Endodermal cell (in vitro differentiated cells): ENCODE measurements around the gene PXDC1. TPM values are rescaled to one million over a fixed set of nuclear protein-coding genes. Genes with fewer than 3 reads are reported as not detected.

Source experiments
- DNase-seq: peaks from one replicate; pipeline ENCODE4 v3.0.0-alpha.2; 2017
- H3K27ac ChIP-seq: 2 replicates; pipeline ENCODE4 v1.5.1; 2013; ENCODE audit warnings: mild to moderate bottlenecking, low read depth, low read length, moderate library complexity
- H3K27me3 ChIP-seq: 2 replicates; pipeline ENCODE4 v1.6.1; 2013; ENCODE audit warnings: mild to moderate bottlenecking, low read length, moderate library complexity; ENCODE audit not compliant: insufficient read depth, control insufficient read depth, poor library complexity, severe bottlenecking
- H3K36me3 ChIP-seq: 2 replicates; pipeline ENCODE4 v1.7.0; 2013; ENCODE audit warnings: mild to moderate bottlenecking, low read length, moderate library complexity; ENCODE audit not compliant: control insufficient read depth, insufficient read depth
- H3K4me1 ChIP-seq: one replicate; pipeline ENCODE4 v1.7.0; 2013; ENCODE audit warnings: low read length; ENCODE audit not compliant: control insufficient read depth, insufficient read depth
- H3K4me3 ChIP-seq: 2 replicates; pipeline ENCODE4 v1.5.1; 2013; ENCODE audit warnings: mild to moderate bottlenecking, low read length, moderate library complexity
- H3K9ac ChIP-seq: 2 replicates; pipeline ENCODE4 v1.6.1; 2013; ENCODE audit warnings: mild to moderate bottlenecking, low read length, moderate library complexity; ENCODE audit not compliant: poor library complexity, severe bottlenecking; ENCODE audit errors: extremely low read depth
- H3K9me3 ChIP-seq: 2 replicates; pipeline ENCODE4 v1.6.1; 2013; ENCODE audit warnings: mild to moderate bottlenecking, low read length, moderate library complexity; ENCODE audit not compliant: control insufficient read depth
- H3K27ac Mint-ChIP-seq: 2 replicates; pipeline ENCODE4 v1.8.0; 2020; ENCODE audit warnings: mixed read lengths
- H3K27me3 Mint-ChIP-seq: 2 replicates; pipeline ENCODE4 v1.8.0; 2021; ENCODE audit warnings: mild to moderate bottlenecking, mixed read lengths; ENCODE audit not compliant: insufficient read depth
- H3K36me3 Mint-ChIP-seq: 2 replicates; pipeline ENCODE4 v1.8.0; 2020; ENCODE audit warnings: low read depth, mixed read lengths
- H3K4me1 Mint-ChIP-seq: 2 replicates; pipeline ENCODE4 v1.8.0; 2020; ENCODE audit warnings: mixed read lengths
- H3K4me3 Mint-ChIP-seq: 2 replicates; pipeline ENCODE4 v1.8.0; 2020; ENCODE audit warnings: mild to moderate bottlenecking, moderate library complexity, mixed read lengths
- H3K9me3 Mint-ChIP-seq: 2 replicates; pipeline ENCODE4 v1.8.0; 2020; ENCODE audit warnings: mild to moderate bottlenecking, mixed read lengths
- CTCF ChIP-seq: fragments of 200-600 bp; sonication (generic); conservative IDR thresholded peaks from 2 replicates; pipeline ENCODE4 v1.5.0; 2021; ENCODE audit warnings: antibody characterized with exemption, mild to moderate bottlenecking
- WGBS, 2 experiments: methylation state at CpG; one replicate each; pipeline versions ENCODE4 v1.1.5 to v1.1.7; 2013; ENCODE audit warnings: missing lambda C conversion rate in 2 of 2, mixed read lengths in 1 of 2; ENCODE audit not compliant: insufficient coverage in 1 of 2, insufficient read length in 1 of 2; 5-methylcytosine and 5-hydroxymethylcytosine counted together
- total RNA-seq, 2 donors: library from RNA; stranded (reverse); fragmentation: NEBNext Ultra II Directional in 1 of 2; extraction: Animal tissue kit (Norgen Biotek cat#: 25700) in 1 of 2; gene quantifications; 2 replicates in 1 of 2; 3 replicates in 1 of 2; pipeline ENCODE4 v1.2.1, GENCODE V29; 2021

The PXDC1 gene
- total RNA-seq, 2 donors from 2014 or later, result 3.3 to 4.6 TPM

- Histone ChIP-seq H3K36me3 (no peaks in the 10 kb centered on the region), H3K9me3 (peaks cover 13% of the 10 kb centered on the region), H3K27me3 (no peaks in the 10 kb centered on the region), H3K4me1 (no peaks in the 10 kb centered on the region), H3K9ac (no peak overlapping the region), H3K27ac (no peak overlapping the region), H3K4me3 (no peak overlapping the region)
- Mint-ChIP-seq H3K27me3 (no peaks in the 10 kb centered on the region), H3K36me3 (no peaks in the 10 kb centered on the region), H3K4me3 (no peak overlapping the region), H3K4me1 (no peaks in the 10 kb centered on the region), H3K27ac (no peak overlapping the region), H3K9me3 (peaks cover 19% of the 10 kb centered on the region)
- 83 to 94% methylated on average over 2 to 3 of the region's 3 CpGs for WGBS, 2 experiments
- DNase-seq, result no peak
- TF ChIP-seq CTCF, result no peak
Measured at GRCh38 chr6:3699231-3699630, 52.3 kb downstream of the PXDC1 start.

DNA sequence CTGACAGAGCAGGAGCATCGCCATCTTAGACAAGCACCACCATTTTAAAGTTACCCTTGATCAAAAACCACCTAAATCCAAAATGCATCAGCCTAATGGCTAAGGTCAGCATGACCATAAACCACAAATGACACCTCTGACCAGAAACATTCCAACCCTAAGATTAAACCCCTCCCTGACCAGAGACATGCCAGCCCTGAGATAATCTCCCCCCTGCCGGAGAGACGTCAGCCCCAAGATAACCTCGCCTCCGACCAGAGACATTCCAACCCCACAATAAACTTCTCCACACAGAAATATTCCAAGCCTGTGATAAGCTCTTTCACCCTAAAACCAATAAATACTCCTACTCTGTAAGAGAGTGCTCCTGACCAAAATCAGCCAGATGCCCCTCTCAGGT lies 53.5 kb downstream of the PXDC1 start:
- Histone ChIP-seq H3K36me3 (no peaks in the 10 kb centered on the region), H3K27me3 (no peaks in the 10 kb centered on the region), H3K9ac (no peak overlapping the region), H3K4me3 (no peak overlapping the region), H3K27ac (no peak overlapping the region), H3K9me3 (peaks cover 13% of the 10 kb centered on the region), H3K4me1 (no peaks in the 10 kb centered on the region)
- no peak overlapping the region for H3K4me3 Mint-ChIP-seq
- no peak for TF ChIP-seq CTCF
- H3K4me1 Mint-ChIP-seq, result no peaks in the 10 kb centered on the region
- 92 to 100% methylated on average over 3 to 5 of the region's 5 CpGs for WGBS, 2 experiments
- DNase-seq, result no peak
- H3K27ac Mint-ChIP-seq, result no peak overlapping the region
- no peaks in the 10 kb centered on the region for H3K36me3 Mint-ChIP-seq
- H3K27me3 Mint-ChIP-seq, result no peaks in the 10 kb centered on the region
- peaks cover 19% of the 10 kb centered on the region for H3K9me3 Mint-ChIP-seq

DNA sequence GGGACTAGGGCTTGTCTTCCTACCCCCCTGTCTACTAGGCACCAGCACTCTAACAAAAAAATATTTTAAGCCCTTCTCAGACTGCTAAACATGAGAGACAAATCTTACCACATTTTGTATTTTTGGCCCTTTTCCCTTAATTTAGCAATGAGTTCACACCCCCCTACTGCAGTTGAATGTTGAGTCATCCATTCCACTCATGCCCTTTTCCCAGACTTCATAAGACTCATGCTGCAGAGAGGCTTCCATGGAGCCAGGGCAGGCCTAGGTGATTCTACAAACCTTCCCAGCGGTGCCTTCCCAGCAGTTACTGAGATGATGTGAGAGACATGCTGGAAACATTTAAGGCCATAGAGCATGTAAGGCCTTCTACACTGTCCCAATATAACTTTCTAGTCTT lies 53.9 kb downstream of the PXDC1 start:
- Histone ChIP-seq H3K4me3 (no peak overlapping the region), H3K36me3 (no peaks in the 10 kb centered on the region), H3K9me3 (peaks cover 13% of the 10 kb centered on the region), H3K4me1 (no peaks in the 10 kb centered on the region), H3K27ac (no peak overlapping the region), H3K27me3 (no peaks in the 10 kb centered on the region), H3K9ac (no peak overlapping the region)
- no peaks in the 10 kb centered on the region for H3K4me1 Mint-ChIP-seq
- H3K27me3 Mint-ChIP-seq, result no peaks in the 10 kb centered on the region
- TF ChIP-seq CTCF, result no peak
- DNase-seq, result no peak
- no peak overlapping the region for H3K27ac Mint-ChIP-seq
- 88 to 100% methylated on average over 1 of the region's 1 CpG for WGBS, 2 experiments
- H3K4me3 Mint-ChIP-seq, result no peak overlapping the region
- H3K36me3 Mint-ChIP-seq, result no peaks in the 10 kb centered on the region
- H3K9me3 Mint-ChIP-seq, result peaks cover 19% of the 10 kb centered on the region
